Measurements from ENCODE around the gene TSHR. TPM values are rescaled to one million over a fixed set of nuclear protein-coding genes. Genes with fewer than 3 reads are reported as not detected.
"Not testable (repeated sequence)": the region's sequence is repeated elsewhere in the genome, so short reads cannot be mapped to it uniquely, and the experiment has no call there.

The TSHR gene
- total RNA-seq: 1 to 10 TPM in 2 of 4 donors, under 1 TPM in 1, not detected in 1; 0.99 to 1.8 (median 1.1) TPM

- H3K4me3 ChIP-seq (ENCODE audit: low read depth, poor library complexity, severe bottlenecking): peak within 1 kb of the TSS; percentile 28
- no peak for DNase-seq (ENCODE audit: low spot score in 2 of 2)
- 30 to 31% methylated on average over 18 to 21 of the region's 21 CpGs for WGBS, 2 donors
- no peak for TF ChIP-seq CTCF (IDR thresholded peaks at IDR 0.05)
- no peak for TF ChIP-seq POLR2A (IDR thresholded peaks at IDR 0.05)
- intact Hi-C loops (cut with DNase I; ENCODE audit: low total_unique reads): no loop called here
These were observed at the start of gene TSHR for GRCh38 chr14:80955416-80955941. TSHR (plus strand) TSS chr14:80955621; CDS start chr14:80955681, 60 bp downstream.

GRCh38 chr14:80906336-80906735 is 49.1 kb upstream of the TSHR start:
- intact Hi-C loops (cut with DNase I; ENCODE audit: low total_unique reads): no loop called here
- no peak for DNase-seq (ENCODE audit: low spot score in 2 of 2)
- WGBS, 2 donors: 48 to 60% methylated on average over 1 of the region's 1 CpG
- H3K4me3 ChIP-seq (ENCODE audit: low read depth, poor library complexity, severe bottlenecking): no peak overlapping the region
- TF ChIP-seq CTCF (IDR thresholded peaks at IDR 0.05): no peak
- no peak for TF ChIP-seq POLR2A (IDR thresholded peaks at IDR 0.05)

GRCh38 chr14:80906946-80907345 is 48.5 kb upstream of the TSHR start:
- WGBS, 2 donors: 79 to 80% methylated on average over 4 of the region's 4 CpGs
- intact Hi-C loops (cut with DNase I; ENCODE audit: low total_unique reads): no loop called here

GRCh38 chr14:80912013-80912412 is 43.4 kb upstream of the TSHR start:
- intact Hi-C loops (cut with DNase I; ENCODE audit: low total_unique reads); H3K4me3 ChIP-seq (ENCODE audit: low read depth, poor library complexity, severe bottlenecking); DNase-seq (ENCODE audit: low spot score in 2 of 2): not testable (repeated sequence)
- WGBS, 2 donors: 95 to 96% methylated on average over 11 of the region's 11 CpGs

More at GRCh38 chr14:80906946-80907345, 48.5 kb upstream of the TSHR start:
- DNase-seq (ENCODE audit: low spot score in 2 of 2): no peak
- TF ChIP-seq POLR2A (IDR thresholded peaks at IDR 0.05) (no peak), CTCF (IDR thresholded peaks at IDR 0.05) (no peak)
- H3K4me3 ChIP-seq (ENCODE audit: low read depth, poor library complexity, severe bottlenecking): no peak overlapping the region

GRCh38 chr14:80919622-80920021 is 35.8 kb upstream of the TSHR start:
- intact Hi-C loops (cut with DNase I; ENCODE audit: low total_unique reads): no loop called here
- WGBS, 2 donors: 81 to 91% methylated on average over 3 of the region's 3 CpGs
- no peak overlapping the region for H3K4me3 ChIP-seq (ENCODE audit: low read depth, poor library complexity, severe bottlenecking)
- TF ChIP-seq POLR2A (IDR thresholded peaks at IDR 0.05) (no peak), CTCF (IDR thresholded peaks at IDR 0.05) (no peak)
- no peak for DNase-seq (ENCODE audit: low spot score in 2 of 2)

GRCh38 chr14:80923368-80923767 is 32.1 kb upstream of the TSHR start:
- no peak for DNase-seq (ENCODE audit: low spot score in 2 of 2)

More at GRCh38 chr14:80923368-80923767, 32.1 kb upstream of the TSHR start:
- H3K4me3 ChIP-seq (ENCODE audit: low read depth, poor library complexity, severe bottlenecking): no peak overlapping the region
- TF ChIP-seq CTCF (IDR thresholded peaks at IDR 0.05): no peak
- TF ChIP-seq POLR2A (IDR thresholded peaks at IDR 0.05): no peak
- intact Hi-C loops (cut with DNase I; ENCODE audit: low total_unique reads): no loop called here
